IgD-negative memory B cell (primary cell): ENCODE measurements around the gene RNF38. TPM values are rescaled to one million over a fixed set of nuclear protein-coding genes. Genes with fewer than 3 reads are reported as not detected.
"Not testable (repeated sequence)": the region's sequence is repeated elsewhere in the genome, so short reads cannot be mapped to it uniquely, and the experiment has no call there.

Experiments used
- H3K27ac Mint-ChIP-seq, 3 donors: one replicate each; pipeline ENCODE4 v1.8.0; 2020 to 2022; ENCODE audit warnings: mild to moderate bottlenecking in 3 of 3, mixed read lengths in 3 of 3, moderate library complexity in 1 of 3
- H3K27me3 Mint-ChIP-seq: one replicate; pipeline ENCODE4 v1.8.0; 2021; ENCODE audit warnings: mixed read lengths
- H3K36me3 Mint-ChIP-seq: one replicate; pipeline ENCODE4 v1.8.0; 2020; ENCODE audit warnings: mild to moderate bottlenecking, mixed read lengths
- H3K4me1 Mint-ChIP-seq, 3 donors: one replicate each; pipeline ENCODE4 v1.8.0; 2020 to 2022; ENCODE audit warnings: mixed read lengths in 3 of 3, mild to moderate bottlenecking in 1 of 3
- H3K4me3 Mint-ChIP-seq, 4 donors: one replicate each; pipeline ENCODE4 v1.8.0; 2020 to 2022; ENCODE audit warnings: mild to moderate bottlenecking in 4 of 4, mixed read lengths in 4 of 4, moderate library complexity in 3 of 4
- H3K9me3 Mint-ChIP-seq, 3 donors: one replicate each; pipeline ENCODE4 v1.8.0; 2020 to 2021; ENCODE audit warnings: mixed read lengths in 3 of 3, mild to moderate bottlenecking in 1 of 3
- polyA plus RNA-seq: library from polyadenylated mRNA; unstranded; fragments of 300-500 nt; fragmentation: Illumina TruSeq; gene quantifications from one replicate; pipeline ENCODE4 v1.2.3, GENCODE V29; 2021

Gene RNF38
- polyA plus RNA-seq, 1 donor from 2014 or later: 18.5 TPM

- peaks cover 8 to 13% (median 12%) of the 10 kb centered on the region in 3 donors for H3K4me1 Mint-ChIP-seq
- H3K27ac Mint-ChIP-seq: no peak overlapping the region
- H3K9me3 Mint-ChIP-seq: no peaks in the 10 kb centered on the region
- H3K4me3 Mint-ChIP-seq: no peak overlapping the region
- H3K27me3 Mint-ChIP-seq: no peaks in the 10 kb centered on the region
- H3K36me3 Mint-ChIP-seq: peaks cover 6% of the 10 kb centered on the region
Observed at GRCh38 chr9:36424289-36425055, 24.4 kb upstream of the RNF38 start.

- H3K4me3 Mint-ChIP-seq: no peak overlapping the region
- peaks cover 6% of the 10 kb centered on the region for H3K36me3 Mint-ChIP-seq
- H3K27ac Mint-ChIP-seq: peak overlapping the region in 1 of 3 donors; percentile 2
- peaks cover 5 to 13% (median 8%) of the 10 kb centered on the region in 3 donors for H3K4me1 Mint-ChIP-seq
- H3K27me3 Mint-ChIP-seq: no peaks in the 10 kb centered on the region
- H3K9me3 Mint-ChIP-seq: no peaks in the 10 kb centered on the region
Observed at GRCh38 chr9:36423206-36423605, 23.1 kb upstream of the RNF38 start.

DNA sequence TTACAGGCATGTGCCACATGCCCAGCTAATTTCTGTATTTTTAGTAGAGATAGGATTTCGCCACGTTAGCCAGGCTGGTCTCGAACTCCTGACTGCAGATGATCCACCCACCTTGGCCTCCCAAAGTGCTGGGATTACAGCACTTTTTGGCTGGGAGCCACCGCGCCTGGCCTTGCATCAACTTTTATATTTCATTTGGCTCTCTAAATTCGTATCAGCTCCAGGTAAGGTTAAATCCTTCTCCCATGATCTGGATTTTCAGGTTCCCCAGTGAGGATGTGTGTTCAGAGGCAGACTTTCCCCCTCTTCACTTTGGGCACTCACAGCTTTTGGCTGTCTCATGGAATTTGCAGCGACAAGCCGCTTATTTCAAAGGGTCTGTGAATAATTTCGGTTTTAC is 16.8 kb upstream of the RNF38 start:
- Mint-ChIP-seq H3K27me3 (no peaks in the 10 kb centered on the region), H3K9me3 (no peaks in the 10 kb centered on the region), H3K27ac (peak overlapping the region in 1 of 3 donors; percentile 94), H3K4me1 (peaks cover 5 to 11% (median 5%) of the 10 kb centered on the region in 3 donors), H3K36me3 (no peaks in the 10 kb centered on the region), H3K4me3 (no peak overlapping the region)

DNA sequence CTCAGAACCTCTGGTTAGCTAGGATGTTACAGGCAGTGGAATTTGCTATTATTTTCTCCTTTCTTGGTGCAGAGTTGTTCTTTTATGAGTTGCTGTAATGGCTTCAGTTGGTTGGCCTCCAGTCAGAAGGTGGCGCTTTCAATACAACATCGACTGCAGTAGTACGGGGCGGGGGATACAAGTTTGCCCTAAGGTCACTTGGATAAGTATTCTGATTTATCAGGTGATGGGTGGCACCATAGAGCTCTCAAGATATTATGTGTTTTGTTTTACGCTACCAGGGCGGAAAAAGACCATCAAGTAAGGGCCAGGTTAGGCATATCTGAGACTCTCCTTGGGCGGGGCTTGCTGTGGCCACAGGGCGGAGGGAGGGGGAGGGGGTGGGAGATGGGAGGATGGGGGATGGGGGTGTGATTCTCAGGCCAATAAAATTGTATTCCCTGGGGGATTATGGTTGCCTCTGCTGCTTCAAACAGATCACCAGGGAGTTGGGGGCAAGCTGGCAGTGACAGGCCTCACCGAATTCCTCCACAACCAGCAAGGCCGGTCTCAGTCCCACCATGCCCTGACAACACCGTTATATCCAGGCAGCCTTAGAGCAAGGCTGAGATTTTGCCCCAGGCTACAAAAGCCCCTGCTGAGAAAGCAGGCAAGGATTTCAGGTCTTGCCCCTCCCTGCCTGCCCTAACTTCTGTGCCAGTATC is 15.9 kb upstream of the RNF38 start:
- Mint-ChIP-seq H3K36me3 (no peaks in the 10 kb centered on the region), H3K27me3 (no peaks in the 10 kb centered on the region), H3K27ac (peak overlapping the region in 2 of 3 donors; percentile 58 to 94), H3K4me1 (peaks cover 5 to 11% (median 5%) of the 10 kb centered on the region in 3 donors), H3K9me3 (no peaks in the 10 kb centered on the region), H3K4me3 (no peak overlapping the region)

DNA sequence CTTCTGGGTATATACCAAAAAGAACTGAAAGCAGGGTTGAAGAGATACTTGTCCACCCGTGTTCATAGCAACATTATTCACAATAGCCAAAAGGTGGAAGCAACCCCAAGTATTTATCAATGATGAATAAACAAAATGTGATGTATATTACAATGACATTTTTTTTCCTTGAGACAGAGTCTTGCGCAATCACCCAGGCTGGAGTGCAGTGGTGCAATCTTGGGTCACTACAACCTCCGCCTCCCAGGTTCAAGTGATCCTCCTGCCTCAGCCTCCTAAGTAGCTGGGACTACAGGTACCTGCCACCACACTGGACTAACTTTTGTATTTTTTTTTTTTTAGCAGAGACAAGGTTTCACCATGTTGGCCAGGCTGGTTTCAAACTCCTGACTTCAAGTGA is 11.3 kb upstream of the RNF38 start:
- H3K4me3 Mint-ChIP-seq: peak overlapping the region in 1 of 4 donors; percentile 7
- H3K27me3 Mint-ChIP-seq, H3K9me3 Mint-ChIP-seq, H3K36me3 Mint-ChIP-seq: not testable (repeated sequence)
- H3K4me1 Mint-ChIP-seq: peaks cover 8 to 16% (median 12%) of the 10 kb centered on the region in 3 donors
- H3K27ac Mint-ChIP-seq: peak overlapping the region in 1 of 3 donors; percentile 6

- H3K27me3 Mint-ChIP-seq, H3K9me3 Mint-ChIP-seq, H3K4me3 Mint-ChIP-seq, H3K36me3 Mint-ChIP-seq: not testable (repeated sequence)
- H3K27ac Mint-ChIP-seq: peak overlapping the region in 1 of 3 donors; percentile 53
- H3K4me1 Mint-ChIP-seq: peaks cover 8 to 16% (median 12%) of the 10 kb centered on the region in 3 donors
Observed at GRCh38 chr9:36409076-36409475, 9.0 kb upstream of the RNF38 start.

- peak overlapping the region in 1 of 4 donors; percentile 44 for H3K4me3 Mint-ChIP-seq
- H3K4me1 Mint-ChIP-seq: peaks cover 6 to 12% (median 10%) of the 10 kb centered on the region in 3 donors
- no peaks in the 10 kb centered on the region for H3K36me3 Mint-ChIP-seq
- H3K27me3 Mint-ChIP-seq: no peaks in the 10 kb centered on the region
- no peaks in the 10 kb centered on the region for H3K9me3 Mint-ChIP-seq
- H3K27ac Mint-ChIP-seq: peak overlapping the region; percentile 2 to 90 (median 10)
Observed at GRCh38 chr9:36407122-36407723, 7.2 kb upstream of the RNF38 start.

- H3K4me3 Mint-ChIP-seq: peak overlapping the region in 1 of 4 donors; percentile 95
- no peaks in the 10 kb centered on the region for H3K27me3 Mint-ChIP-seq
- no peaks in the 10 kb centered on the region for H3K9me3 Mint-ChIP-seq
- H3K36me3 Mint-ChIP-seq: no peaks in the 10 kb centered on the region
- peaks cover 23 to 31% (median 26%) of the 10 kb centered on the region in 3 donors for H3K4me1 Mint-ChIP-seq
- peak overlapping the region; percentile 92 to 99 (median 96) for H3K27ac Mint-ChIP-seq
Observed at GRCh38 chr9:36402536-36402935, 2.5 kb upstream of the RNF38 start.

- Mint-ChIP-seq H3K4me1 (peaks cover 21 to 27% (median 22%) of the 10 kb centered on the region in 3 donors), H3K27me3 (no peaks in the 10 kb centered on the region), H3K4me3 (peak overlapping the region in 3 of 4 donors; percentile 80 to 95 (median 95)), H3K27ac (peak overlapping the region; percentile 92 to 99 (median 96)), H3K36me3 (no peaks in the 10 kb centered on the region), H3K9me3 (no peaks in the 10 kb centered on the region)
Observed at GRCh38 chr9:36401897-36402480, 1.9 kb upstream of the RNF38 start.

- H3K4me3 Mint-ChIP-seq: peak overlapping the region; percentile 95 to 98 (median 96)
- no peaks in the 10 kb centered on the region for H3K36me3 Mint-ChIP-seq
- no peaks in the 10 kb centered on the region for H3K9me3 Mint-ChIP-seq
- H3K27me3 Mint-ChIP-seq: no peaks in the 10 kb centered on the region
- H3K4me1 Mint-ChIP-seq: peaks cover 24 to 29% (median 27%) of the 10 kb centered on the region in 3 donors
- H3K27ac Mint-ChIP-seq: peak overlapping the region; percentile 92 to 99 (median 96)
Observed at GRCh38 chr9:36401164-36401740, 1.2 kb upstream of the RNF38 start.

GRCh38 chr9:36400332-36401163 is 479 bp upstream of the RNF38 start:
- peaks cover 30 to 36% (median 32%) of the 10 kb centered on the region in 3 donors for H3K4me1 Mint-ChIP-seq
- H3K9me3 Mint-ChIP-seq: no peaks in the 10 kb centered on the region
- no peaks in the 10 kb centered on the region for H3K36me3 Mint-ChIP-seq
- H3K4me3 Mint-ChIP-seq: peak overlapping the region; percentile 95 to 98 (median 96)
- H3K27me3 Mint-ChIP-seq: no peaks in the 10 kb centered on the region
- H3K27ac Mint-ChIP-seq: peak overlapping the region; percentile 92 to 99 (median 96)

DNA sequence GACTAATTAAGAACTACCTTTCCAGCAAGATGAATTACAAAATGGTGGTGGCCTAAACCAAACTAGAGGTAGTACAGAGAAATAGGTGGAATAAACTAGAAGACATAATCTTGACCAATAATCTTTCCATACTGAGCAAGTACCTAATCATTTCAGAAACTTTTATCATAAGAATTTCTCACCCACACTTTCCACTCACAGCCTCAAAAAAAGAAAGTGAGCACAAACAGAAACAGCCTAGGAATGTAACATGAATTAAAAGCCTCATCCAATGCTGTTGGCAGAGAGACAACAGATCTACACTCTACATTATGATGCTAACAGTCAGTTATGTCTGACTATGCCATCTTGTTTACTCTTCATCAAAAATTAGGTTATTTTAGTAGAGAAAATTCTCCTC is 1.3 kb downstream of the RNF38 start:
- Mint-ChIP-seq H3K9me3 (no peaks in the 10 kb centered on the region), H3K4me1 (peaks cover 37 to 44% (median 44%) of the 10 kb centered on the region in 3 donors), H3K27ac (peak overlapping the region; percentile 29 to 96 (median 48)), H3K27me3 (no peaks in the 10 kb centered on the region), H3K36me3 (no peaks in the 10 kb centered on the region), H3K4me3 (peak overlapping the region; percentile 30 to 80 (median 62))

DNA sequence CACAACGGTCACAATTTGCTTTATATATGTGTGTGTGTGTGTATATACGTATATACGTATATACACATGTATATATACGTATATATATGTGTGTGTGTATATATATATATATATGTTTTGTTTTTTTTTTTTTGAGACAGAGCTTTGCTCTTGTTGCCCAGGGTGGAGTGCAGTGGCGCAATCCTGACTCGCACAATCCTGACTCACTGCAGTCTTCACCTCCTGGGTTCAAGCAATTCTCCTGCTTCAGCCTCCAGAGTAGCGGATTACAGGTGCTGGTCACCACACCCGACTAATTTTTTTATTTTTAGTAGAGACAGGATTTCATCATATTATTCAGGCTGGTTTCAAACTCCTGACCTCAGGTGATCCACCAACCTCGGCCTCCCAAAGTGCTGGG is 3.1 kb downstream of the RNF38 start:
- H3K4me3 Mint-ChIP-seq: no peak overlapping the region
- no peaks in the 10 kb centered on the region for H3K9me3 Mint-ChIP-seq
- no peaks in the 10 kb centered on the region for H3K27me3 Mint-ChIP-seq
- H3K36me3 Mint-ChIP-seq: no peaks in the 10 kb centered on the region
- peaks cover 44 to 56% (median 50%) of the 10 kb centered on the region in 3 donors for H3K4me1 Mint-ChIP-seq
- no peak overlapping the region for H3K27ac Mint-ChIP-seq

DNA sequence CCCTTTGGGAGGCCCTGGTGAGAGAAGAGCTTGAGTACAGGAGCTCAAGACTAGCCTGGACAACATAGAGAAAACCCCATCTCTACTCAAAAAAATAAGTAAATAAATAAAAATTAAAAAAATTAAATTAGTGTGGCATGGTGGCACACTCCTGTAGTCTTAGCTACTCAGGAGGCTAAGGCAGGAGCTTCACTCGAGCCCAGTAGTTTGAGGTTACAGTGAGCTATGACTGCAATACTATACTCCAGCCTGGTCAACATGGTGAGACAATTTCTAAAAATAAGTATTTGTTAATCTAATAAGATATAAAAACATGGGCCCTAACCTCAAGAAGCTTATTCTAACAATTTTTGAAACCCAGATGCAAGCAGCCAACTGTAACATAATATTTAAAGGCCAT is 7.6 kb downstream of the RNF38 start:
- peak overlapping the region in 1 of 3 donors; percentile 30 for H3K27ac Mint-ChIP-seq
- H3K27me3 Mint-ChIP-seq: no peaks in the 10 kb centered on the region
- no peaks in the 10 kb centered on the region for H3K9me3 Mint-ChIP-seq
- peaks cover 2% of the 10 kb centered on the region for H3K36me3 Mint-ChIP-seq
- peaks cover 52 to 58% (median 52%) of the 10 kb centered on the region in 3 donors for H3K4me1 Mint-ChIP-seq
- H3K4me3 Mint-ChIP-seq: no peak overlapping the region
